NCI-H146 treated with DMSO at 0.1 percent for 48 hours (cell line): ENCODE data around the gene ERVMER34-1.

Experiments
- DNase-seq: peaks from one replicate; lab custom pipeline; 2025; ENCODE audit not compliant: unreplicated experiment; lab: John Stamatoyannopoulos, UW

The ERVMER34-1 gene

DNA sequence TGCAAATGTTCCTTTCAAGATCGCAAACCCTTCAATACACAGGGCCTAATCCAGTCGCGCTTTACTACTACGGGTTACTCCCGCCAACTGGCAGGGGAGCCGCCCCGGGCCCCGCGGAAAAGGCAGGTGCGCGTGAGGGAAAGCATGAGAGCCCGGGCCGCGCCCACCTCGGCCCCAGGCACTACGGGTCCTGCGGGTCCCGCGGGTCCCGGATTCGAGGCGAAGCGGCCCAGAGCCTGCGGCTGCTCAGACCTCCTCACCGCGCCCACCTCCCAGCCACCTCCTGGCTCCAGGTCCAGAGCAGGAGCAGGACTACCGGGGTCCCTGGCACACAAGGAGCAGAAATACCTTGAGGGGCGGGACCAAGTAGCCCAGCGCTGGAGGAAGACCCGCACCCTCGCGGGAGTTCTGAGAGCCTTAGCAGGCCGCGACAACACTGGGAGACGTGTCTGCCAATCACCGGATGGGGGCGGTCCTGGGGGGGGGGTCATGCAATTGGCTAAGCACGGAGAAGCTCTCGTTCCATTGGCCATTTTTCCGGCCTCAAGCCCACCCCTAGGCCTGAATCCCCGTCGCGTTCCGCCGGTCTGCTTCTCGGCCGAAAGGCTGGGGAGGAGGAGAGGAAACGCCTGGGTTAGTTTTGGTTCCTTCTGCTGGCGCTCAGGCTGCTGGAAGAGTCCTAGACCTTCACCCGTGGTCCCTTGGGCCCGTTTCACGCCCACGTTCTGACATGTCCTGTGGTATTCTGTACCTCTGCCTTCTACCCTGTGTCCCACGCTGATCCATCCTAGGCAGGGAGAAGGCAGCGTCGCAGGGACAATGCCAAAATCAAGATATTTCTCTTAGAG lies 29.0 kb downstream of the ERVMER34-1 start:
- peak; percentile 87 for DNase-seq

DNA sequence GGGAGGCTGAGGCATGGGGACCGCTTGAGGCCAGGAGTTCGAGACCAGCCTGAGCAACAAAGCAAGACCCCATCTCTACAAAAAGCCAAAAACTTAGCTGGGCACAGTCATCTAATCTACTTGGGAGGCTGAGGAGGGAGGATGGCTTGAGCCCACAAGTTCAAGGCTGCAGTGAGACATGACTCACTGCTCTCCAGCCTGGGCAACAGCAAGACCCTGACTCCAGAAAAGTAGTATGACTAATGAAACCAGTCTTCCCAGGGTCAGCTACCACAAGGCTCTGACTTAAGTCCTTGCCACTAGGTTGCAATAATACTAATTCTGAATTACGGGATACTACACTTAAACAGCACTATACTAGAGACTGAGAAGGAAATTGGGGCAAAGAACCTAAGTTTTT lies 33.1 kb downstream of the ERVMER34-1 start:
- no peak for DNase-seq

DNA sequence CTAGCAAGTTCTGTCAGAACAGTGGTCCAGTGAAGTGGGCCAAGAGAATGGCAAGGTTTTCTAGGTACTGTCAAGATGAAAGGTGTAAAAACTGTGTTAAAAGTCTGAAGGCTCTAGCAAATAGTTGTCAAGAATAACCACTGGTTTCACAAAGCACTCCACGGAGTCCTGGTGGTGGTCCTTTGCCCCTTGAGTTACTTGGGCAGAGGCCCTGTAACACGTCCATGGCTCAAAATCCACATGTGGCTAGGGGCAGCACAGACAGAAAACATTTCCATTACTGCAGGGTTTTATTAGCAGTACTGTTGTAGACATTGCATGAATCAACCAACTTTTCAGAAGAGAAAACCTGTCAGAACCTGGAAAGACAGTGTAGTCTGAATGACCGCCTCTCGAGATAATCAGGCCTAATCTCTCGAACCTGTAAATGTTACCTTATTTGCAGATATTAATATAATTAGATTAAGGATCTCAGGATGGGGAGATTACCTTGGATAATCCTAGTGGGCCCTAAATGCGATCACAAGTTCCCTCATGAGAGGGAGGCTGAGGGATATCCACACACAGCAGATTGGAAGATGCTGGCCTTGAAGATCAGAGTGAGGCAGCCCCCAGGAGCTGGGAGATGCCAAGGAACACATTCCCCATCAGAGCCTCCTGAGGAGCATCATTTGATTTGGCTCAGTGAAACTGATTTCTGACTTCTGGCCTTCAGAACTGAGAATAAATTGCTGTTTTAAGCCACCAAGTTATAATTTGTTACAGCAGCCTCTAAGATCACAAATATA lies 34.7 kb downstream of the ERVMER34-1 start:
- DNase-seq: no peak

DNA sequence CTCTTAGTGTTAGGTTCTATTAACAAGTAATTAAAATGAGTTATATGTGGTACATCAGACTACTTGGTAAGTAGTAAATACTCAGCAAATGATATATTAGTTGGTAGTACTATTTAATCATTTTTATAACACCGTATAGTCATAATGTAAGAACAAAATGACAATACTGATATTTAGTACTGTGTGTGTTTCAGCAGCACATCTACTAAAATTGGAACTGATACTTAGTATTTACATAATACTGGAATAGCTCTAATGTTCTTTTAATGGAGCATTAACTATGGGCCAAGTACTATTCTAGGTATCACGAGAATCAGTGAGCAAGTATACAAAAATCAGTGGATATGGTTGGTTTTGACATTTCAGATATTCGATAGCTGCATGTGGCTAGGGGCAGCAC lies 35.3 kb downstream of the ERVMER34-1 start:
- DNase-seq: no peak

DNA sequence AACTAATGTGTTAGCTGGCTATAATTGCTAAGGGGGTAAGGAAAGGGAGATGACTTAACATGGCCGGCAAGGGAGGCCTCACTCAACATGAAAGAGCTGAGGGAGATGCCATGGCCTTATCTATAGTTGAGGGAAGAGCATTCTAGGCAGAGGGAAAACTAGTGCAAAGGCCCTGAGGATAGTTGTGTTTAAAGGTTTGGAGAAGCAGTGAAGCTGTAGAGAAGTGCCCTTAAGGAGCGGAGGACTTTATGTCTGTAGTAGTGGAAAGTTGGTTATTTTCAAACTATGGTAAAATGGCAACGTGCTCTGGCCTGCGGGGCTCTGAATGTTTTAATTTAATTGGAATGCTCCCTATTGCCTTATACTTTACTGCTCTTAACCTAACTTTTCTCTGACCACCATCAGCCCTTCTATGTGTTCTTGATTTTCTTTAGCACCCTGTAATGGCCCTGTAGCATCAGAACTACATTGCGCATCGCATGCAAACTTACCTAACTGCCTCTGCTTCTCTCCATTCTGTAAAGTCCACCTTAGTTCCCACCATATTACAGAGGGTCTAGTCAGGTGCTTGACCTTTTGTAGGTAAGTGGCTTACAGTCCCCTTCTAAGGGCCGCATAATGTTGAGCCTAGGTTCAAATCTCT lies 35.8 kb downstream of the ERVMER34-1 start:
- no peak for DNase-seq

DNA sequence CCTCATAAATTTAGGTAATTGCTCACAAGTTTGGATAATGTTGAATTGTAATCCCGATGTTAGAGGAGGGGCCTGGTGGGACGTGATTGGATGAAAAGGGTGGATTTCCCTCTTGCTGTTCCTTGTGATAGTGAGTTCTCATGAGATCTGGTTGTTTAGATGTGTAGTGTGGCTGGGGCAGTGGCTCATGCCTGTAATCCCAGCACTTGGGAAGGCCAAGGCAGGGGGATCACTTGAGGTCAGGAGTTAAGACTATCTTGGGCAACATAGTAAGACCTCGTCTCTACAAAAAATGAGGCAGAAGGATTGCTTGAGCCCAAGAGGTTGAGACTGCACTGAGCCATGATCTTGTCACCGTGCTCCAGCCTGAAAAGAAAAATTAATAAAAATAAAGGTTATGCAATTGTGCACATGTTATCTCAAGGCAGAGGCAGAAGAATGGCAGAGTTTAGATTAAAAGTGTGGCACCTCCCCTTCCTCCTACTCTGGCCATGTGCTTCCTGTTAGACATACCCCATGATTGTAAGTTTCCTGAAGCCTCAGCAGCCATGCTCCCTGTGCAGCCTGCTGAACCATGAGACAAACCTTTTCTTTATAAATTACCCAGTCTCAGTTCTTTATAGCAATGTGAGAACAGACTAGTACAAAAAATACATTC lies 36.5 kb downstream of the ERVMER34-1 start:
- no peak for DNase-seq

DNA sequence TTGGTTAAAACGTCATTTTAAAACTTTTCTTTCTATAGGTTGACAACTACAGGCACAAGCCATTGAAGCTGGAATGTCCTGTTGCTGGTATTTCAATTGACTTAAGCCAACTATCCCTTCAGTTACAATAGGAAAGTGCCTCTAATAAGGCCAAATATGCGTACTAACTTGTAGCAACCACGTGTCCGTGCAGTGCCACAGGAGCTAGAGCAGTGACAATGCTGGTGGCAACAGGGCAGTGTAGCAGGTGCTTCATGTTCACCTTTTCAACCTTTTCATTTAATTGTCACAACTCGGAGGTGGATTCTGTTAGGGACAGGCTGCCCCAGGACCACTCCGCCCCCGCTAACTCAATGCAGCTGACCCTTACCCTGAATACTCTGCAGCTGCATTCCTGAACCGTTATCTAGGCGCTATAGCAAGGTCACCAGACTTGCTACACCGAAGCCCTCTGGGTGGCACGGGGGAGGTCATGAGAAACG lies 37.7 kb downstream of the ERVMER34-1 start:
- no peak for DNase-seq

DNA sequence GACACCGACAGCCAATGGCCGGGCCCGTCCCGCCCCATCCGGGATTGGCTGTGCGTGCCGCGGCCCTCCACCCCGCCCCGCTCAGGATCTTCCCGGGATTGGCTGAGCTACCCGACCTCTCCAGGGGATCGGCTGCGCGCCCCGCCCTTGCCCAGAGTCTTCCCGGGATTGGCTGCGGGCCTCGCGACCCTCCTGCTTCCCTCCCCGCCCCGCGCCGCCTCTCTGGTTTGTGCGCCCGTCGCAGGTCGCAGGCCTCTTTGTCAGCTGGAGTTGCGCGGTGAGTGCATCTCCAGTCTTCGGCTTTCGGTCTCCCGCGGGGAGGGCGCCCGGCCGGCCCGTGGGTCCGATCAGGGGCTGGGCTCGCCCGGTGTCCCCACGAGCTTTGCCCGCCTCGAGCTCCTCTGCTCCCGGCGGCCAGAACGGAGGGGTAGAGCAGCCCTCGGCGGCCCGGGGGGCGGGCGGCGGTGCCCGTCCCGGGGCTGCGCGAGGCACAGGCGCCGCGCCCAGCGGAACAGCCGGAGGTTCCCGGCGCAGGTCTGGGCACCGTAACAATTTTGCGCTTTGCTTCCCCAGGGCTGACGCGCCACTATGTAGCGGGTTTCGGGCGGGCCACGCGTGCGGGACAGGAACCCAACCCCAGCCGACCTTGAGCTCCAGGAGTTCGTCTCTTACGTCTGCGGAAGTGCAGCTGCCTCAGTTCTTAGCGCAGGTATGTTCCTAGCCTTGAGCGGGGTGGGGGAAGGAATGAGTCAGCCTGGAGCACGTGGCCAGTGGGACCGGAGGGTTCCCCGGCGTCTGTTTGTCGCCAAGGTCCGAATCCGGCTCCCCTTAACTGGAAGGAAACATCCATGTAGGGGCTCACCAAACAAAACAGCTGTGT lies 38.7 kb downstream of the ERVMER34-1 start:
- DNase-seq: peak; percentile 97

DNA sequence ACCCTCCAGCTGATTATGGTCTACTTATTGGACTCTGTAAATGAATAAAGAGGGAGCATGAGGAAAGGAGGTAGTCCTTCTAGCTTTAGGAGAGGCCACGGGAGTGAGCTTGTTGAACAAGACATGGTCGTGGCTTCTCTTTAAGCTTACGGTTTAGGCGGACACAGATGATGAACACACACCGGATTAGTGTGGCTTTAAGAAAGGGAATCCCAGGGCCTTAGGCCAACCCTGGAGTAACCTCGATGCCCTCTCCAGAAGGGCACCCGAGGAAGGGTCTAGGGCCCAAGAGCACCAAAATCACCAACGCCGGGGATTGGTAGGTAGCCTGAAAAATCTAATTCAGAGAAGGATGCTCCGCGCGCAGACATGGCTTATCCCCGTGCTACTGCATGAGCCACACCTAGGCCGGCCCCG lies 39.4 kb downstream of the ERVMER34-1 start:
- no peak for DNase-seq

DNA sequence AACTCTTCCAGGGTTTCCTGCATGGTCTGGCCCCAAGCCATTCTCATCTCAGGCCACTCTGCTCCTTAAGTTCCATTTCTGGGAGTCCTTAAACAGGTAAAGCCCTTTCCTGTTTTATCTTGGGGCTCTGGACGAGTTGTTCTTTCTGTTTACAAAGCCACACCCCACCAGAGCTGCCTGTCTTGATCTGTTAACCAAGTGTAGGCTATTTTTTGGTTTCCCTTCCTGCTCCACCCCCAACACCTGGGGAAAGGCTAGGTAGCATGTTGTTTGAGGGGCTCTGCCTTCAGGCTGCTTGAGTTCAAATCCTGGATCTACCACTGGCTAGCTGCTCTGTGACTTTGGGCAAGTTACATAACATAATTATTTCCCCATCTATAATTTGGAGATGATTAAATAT lies 40.0 kb downstream of the ERVMER34-1 start:
- no peak for DNase-seq

DNA sequence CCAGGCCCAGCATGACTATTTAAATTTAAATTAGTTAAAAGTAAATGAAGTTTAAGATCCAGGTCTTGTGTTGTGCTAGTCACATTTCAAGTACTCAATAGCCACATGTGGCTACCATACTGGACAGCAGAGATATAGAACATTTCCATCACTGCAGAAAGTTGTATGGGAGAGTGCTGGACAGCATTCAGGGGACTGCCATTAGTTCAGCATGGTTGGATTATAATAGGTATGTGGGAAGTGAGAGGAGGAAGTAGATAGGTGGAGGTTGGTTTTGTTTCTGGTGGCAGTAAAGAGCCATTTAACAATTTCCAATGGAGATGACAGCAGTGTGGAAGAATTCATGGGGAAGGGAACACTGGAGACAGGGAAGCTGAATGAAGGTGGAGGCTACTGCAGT lies 42.1 kb downstream of the ERVMER34-1 start:
- DNase-seq: no peak

DNA sequence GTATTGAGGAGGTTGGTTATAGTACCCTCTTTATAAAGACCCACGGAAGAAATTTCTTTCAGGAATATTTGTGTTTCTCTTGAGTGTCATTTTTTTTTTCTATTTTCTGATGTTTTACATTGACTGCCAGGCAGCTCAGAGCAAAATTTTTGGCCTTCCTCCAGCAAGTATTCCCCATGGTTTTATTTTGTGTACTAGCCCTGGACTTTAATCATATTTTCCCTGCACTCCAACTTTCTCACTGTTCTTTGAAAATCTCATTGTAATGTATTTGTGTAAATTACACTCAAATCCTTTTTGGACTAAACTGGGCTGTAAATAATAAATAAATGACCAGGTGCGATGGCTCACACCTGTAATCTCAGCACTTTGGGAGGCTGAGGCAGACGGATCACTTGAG lies 46.6 kb downstream of the ERVMER34-1 start:
- no peak for DNase-seq

DNA sequence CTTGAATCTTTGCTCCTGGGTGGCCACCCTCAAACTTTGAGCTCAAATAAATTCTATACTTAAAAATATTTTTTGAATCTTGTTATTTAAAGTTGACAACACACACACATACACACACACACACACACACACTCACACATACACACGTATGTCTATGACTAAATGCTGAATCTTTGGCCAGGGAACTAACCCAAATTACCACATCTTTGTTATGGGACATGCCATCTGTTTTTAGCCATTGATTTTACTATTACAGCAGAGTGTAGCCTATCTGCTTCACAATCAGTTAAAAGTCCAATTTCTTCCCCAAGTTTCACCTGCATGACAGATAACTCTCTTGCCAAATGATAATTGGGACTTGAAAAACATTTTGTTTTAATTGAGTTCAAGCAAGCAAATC lies 47.1 kb downstream of the ERVMER34-1 start:
- DNase-seq: no peak

DNA sequence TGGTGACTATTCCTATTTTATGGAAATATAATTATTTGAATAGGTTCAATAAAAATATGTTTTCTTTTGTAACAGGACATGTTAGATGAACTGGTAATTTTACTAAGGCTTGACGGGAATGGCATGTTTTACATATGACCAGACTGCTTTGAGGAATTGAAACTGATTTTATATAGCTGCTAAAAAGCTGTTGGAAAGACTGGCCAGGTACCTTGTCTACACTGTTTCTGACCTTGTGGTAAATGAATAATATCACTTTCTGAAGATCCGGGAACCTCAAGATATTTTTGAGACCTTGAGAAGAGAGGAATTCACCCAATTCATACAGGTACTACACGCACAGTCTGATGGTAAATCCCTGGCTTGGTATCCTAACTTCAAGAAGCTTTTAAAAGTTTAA lies 50.0 kb downstream of the ERVMER34-1 start:
- DNase-seq: no peak

DNA sequence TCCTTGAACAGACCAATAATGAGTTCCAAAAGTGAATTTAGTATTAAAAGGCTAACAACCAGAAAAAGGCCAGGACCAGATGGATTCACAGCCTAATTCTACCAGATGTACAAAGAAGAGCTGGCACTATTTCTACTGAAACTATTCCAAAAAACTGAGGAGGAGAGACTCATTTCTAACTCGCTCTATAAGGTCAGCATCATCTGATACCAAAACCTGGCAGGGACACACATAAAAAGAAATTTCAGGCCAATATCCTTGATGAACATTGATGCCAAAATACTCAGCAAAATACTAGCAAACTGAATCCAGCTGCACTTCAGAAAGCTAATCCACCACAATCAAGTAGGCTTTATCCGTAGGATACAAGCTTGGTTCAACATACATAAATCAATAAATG lies 56.3 kb downstream of the ERVMER34-1 start:
- DNase-seq: no peak

DNA sequence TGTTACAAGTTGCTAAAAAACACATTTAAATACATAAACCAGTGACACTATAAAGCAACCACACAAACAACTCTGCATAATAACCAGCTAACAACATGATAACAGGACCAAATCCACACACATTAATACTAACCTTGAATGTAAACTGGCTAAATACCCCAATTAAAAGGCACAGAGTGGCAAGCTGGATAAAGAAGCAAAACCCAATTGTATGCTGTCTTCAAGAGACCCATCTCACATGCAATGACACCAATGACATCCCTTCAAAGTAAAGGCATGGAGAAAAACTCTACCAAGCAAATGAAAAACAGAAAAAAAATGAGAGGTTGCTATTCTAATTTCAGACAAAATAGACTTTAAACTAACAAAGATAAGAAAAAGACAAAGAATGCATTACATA lies 57.7 kb downstream of the ERVMER34-1 start:
- DNase-seq: no peak
